Measurements from ENCODE around the gene DYNLL1.
"Not testable (repeated sequence)": the region's sequence is repeated elsewhere in the genome, so short reads cannot be mapped to it uniquely, and the experiment has no call there.

DYNLL1 gene

GRCh38 chr12:120508537-120508936, 12.6 kb downstream of the DYNLL1 start:
- in situ Hi-C loops (cut with MboI; ENCODE audit: low sequenced_read_pairs, unreplicated experiment) = no loop called here
- DNase-seq (ENCODE audit: low spot score) = no peak
- TF ChIP-seq CTCF (IDR thresholded peaks at IDR 0.05; ENCODE audit: borderline replicate concordance, control extremely low read depth, extremely low read depth, insufficient read depth, missing control alignments) = no peak

- DNase-seq (ENCODE audit: low spot score) = no peak
- in situ Hi-C loops (cut with MboI; ENCODE audit: low sequenced_read_pairs, unreplicated experiment) = no loop called here
- TF ChIP-seq CTCF (IDR thresholded peaks at IDR 0.05; ENCODE audit: borderline replicate concordance, control extremely low read depth, extremely low read depth, insufficient read depth, missing control alignments) = no peak
Measured at GRCh38 chr12:120514002-120514401, 18.1 kb downstream of the DYNLL1 start.

GRCh38 chr12:120515496-120515895, 19.6 kb downstream of the DYNLL1 start:
- in situ Hi-C loops (cut with MboI; ENCODE audit: low sequenced_read_pairs, unreplicated experiment) = no loop called here
- TF ChIP-seq CTCF (IDR thresholded peaks at IDR 0.05; ENCODE audit: borderline replicate concordance, control extremely low read depth, extremely low read depth, insufficient read depth, missing control alignments) = no peak
- DNase-seq (ENCODE audit: low spot score) = no peak

- in situ Hi-C loops (cut with MboI; ENCODE audit: low sequenced_read_pairs, unreplicated experiment) = not testable (repeated sequence)
Measured at GRCh38 chr12:120519324-120519723, 23.4 kb downstream of the DYNLL1 start.

GRCh38 chr12:120522568-120522967, 26.7 kb downstream of the DYNLL1 start:
- no peak for TF ChIP-seq CTCF (IDR thresholded peaks at IDR 0.05; ENCODE audit: borderline replicate concordance, control extremely low read depth, extremely low read depth, insufficient read depth, missing control alignments)
- no peak for DNase-seq (ENCODE audit: low spot score)
- in situ Hi-C loops (cut with MboI; ENCODE audit: low sequenced_read_pairs, unreplicated experiment) = no loop called here

More at GRCh38 chr12:120519324-120519723, 23.4 kb downstream of the DYNLL1 start:
- not testable (repeated sequence) for DNase-seq (ENCODE audit: low spot score)

GRCh38 chr12:120528861-120529525, 33.1 kb downstream of the DYNLL1 start, which contains the start of gene COQ5:
Gene COQ5 (minus strand): TSS chr12:120529158. CDS start chr12:120529141, 17 bp downstream.
- in situ Hi-C loops (cut with MboI; ENCODE audit: low sequenced_read_pairs, unreplicated experiment) = no loop called here
- DNase-seq (ENCODE audit: low spot score) = peak; percentile 90
- no peak for TF ChIP-seq CTCF (IDR thresholded peaks at IDR 0.05; ENCODE audit: borderline replicate concordance, control extremely low read depth, extremely low read depth, insufficient read depth, missing control alignments)

- no peak for DNase-seq (ENCODE audit: low spot score)
- no peak for TF ChIP-seq CTCF (IDR thresholded peaks at IDR 0.05; ENCODE audit: borderline replicate concordance, control extremely low read depth, extremely low read depth, insufficient read depth, missing control alignments)
- in situ Hi-C loops (cut with MboI; ENCODE audit: low sequenced_read_pairs, unreplicated experiment) = no loop called here
Measured at GRCh38 chr12:120529641-120530417, 33.9 kb downstream of the DYNLL1 start.

GRCh38 chr12:120530418-120530761, 34.5 kb downstream of the DYNLL1 start:
- in situ Hi-C loops (cut with MboI; ENCODE audit: low sequenced_read_pairs, unreplicated experiment); DNase-seq (ENCODE audit: low spot score): not testable (repeated sequence)
